ENCODE results near the gene C10orf120.

DNA sequence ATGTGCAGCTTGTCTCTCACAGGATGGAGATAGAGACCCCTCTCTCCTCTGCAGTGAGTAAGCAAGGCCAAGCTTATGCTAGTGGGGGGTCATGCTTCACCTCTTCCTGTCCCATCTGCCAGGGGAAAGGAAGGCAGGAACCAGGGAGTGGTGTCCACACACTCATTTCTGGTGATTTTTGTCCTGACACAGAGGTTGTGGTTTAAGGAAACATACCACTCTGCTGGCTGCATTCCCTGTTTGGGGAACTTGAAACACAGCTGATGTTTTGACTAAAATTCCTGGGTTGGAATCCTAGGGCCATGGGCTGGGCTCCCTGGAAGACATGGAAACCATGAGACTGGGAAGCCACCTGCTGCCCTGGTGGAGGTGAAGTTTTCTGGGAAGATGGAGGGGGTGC, 21.4 kb downstream of the C10orf120 start:
- TF ChIP-seq, protein P1, sequence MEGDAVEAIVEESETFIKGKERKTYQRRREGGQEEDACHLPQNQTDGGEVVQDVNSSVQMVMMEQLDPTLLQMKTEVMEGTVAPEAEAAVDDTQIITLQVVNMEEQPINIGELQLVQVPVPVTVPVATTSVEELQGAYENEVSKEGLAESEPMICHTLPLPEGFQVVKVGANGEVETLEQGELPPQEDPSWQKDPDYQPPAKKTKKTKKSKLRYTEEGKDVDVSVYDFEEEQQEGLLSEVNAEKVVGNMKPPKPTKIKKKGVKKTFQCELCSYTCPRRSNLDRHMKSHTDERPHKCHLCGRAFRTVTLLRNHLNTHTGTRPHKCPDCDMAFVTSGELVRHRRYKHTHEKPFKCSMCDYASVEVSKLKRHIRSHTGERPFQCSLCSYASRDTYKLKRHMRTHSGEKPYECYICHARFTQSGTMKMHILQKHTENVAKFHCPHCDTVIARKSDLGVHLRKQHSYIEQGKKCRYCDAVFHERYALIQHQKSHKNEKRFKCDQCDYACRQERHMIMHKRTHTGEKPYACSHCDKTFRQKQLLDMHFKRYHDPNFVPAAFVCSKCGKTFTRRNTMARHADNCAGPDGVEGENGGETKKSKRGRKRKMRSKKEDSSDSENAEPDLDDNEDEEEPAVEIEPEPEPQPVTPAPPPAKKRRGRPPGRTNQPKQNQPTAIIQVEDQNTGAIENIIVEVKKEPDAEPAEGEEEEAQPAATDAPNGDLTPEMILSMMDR (IDR thresholded peaks at IDR 0.05): no peak
- TF ChIP-seq POLR2A (IDR thresholded peaks at IDR 0.05): no peak
- no peak for TF ChIP-seq POLR2AphosphoS5 (IDR thresholded peaks at IDR 0.05)
